Liver (tissue), 9 donors: ENCODE measurements around the gene MRPL58. TPM values are rescaled to one million over a fixed set of nuclear protein-coding genes. Genes with fewer than 3 reads are reported as not detected.

Experiments
- DNase-seq: peaks from one replicate; pipeline ENCODE4 v3.0.0-alpha.2; 2017; ENCODE audit warnings: low spot score
- H3K27ac ChIP-seq, 2 donors: one replicate each; pipeline ENCODE4 v1.7.0; 2013; ENCODE audit warnings: inconsistent platforms in 2 of 2, low read length in 2 of 2, control low read depth in 1 of 2, low read depth in 1 of 2, mild to moderate bottlenecking in 1 of 2
- H3K27me3 ChIP-seq, 4 donors: one replicate each; pipeline versions ENCODE4 v1.6.1 to v1.7.0; 2013; ENCODE audit warnings: low read length in 3 of 4, inconsistent platforms in 1 of 4, mild to moderate bottlenecking in 1 of 4, moderate library complexity in 1 of 4; ENCODE audit not compliant: control insufficient read depth in 4 of 4, insufficient read depth in 4 of 4
- H3K36me3 ChIP-seq, 4 donors: one replicate each; pipeline versions ENCODE4 v1.6.1 to v1.7.0; 2013; ENCODE audit warnings: low read length in 3 of 4, mild to moderate bottlenecking in 3 of 4, low read depth in 1 of 4, moderate library complexity in 1 of 4; ENCODE audit not compliant: control insufficient read depth in 4 of 4, insufficient read depth in 3 of 4
- H3K4me1 ChIP-seq, 4 donors: one replicate each; pipeline versions ENCODE4 v1.6.1 to v1.7.0; 2013; ENCODE audit warnings: low read length in 3 of 4, mild to moderate bottlenecking in 3 of 4, moderate library complexity in 1 of 4; ENCODE audit not compliant: control insufficient read depth in 4 of 4, insufficient read depth in 4 of 4
- H3K4me3 ChIP-seq, 3 donors: one replicate each; pipeline versions ENCODE4 v1.6.1 to v1.7.0; 2013; ENCODE audit warnings: low read length in 3 of 3, control low read depth in 1 of 3, low read depth in 1 of 3, mild to moderate bottlenecking in 1 of 3
- H3K9ac ChIP-seq, 2 donors: one replicate each; pipeline ENCODE4 v1.7.0; 2013; ENCODE audit warnings: low read length in 2 of 2, mild to moderate bottlenecking in 2 of 2, moderate library complexity in 2 of 2, control low read depth in 1 of 2, low read depth in 1 of 2
- H3K9me3 ChIP-seq, 4 donors: one replicate each; pipeline versions ENCODE4 v1.6.1 to v1.7.0; 2013; ENCODE audit warnings: low read length in 3 of 4; ENCODE audit not compliant: control insufficient read depth in 4 of 4
- CTCF ChIP-seq: fragments of 150-350 bp; IDR thresholded peaks from 2 replicates; pipeline ENCODE4 v1.5.1; 2017; ENCODE audit warnings: improper control_type of control experiment, low read depth, low read length; ENCODE audit not compliant: missing input control
- EGR1 ChIP-seq, 2 donors: IDR thresholded peaks; 2 replicates each; pipeline ENCODE4 v1.6.1; 2016 to 2018; ENCODE audit warnings: antibody characterized with exemption in 2 of 2, low read depth in 2 of 2
- FOXA1 ChIP-seq: IDR thresholded peaks from 2 replicates; pipeline ENCODE4 v1.6.1; 2016; ENCODE audit warnings: antibody characterized with exemption
- FOXA2 ChIP-seq: IDR thresholded peaks from 2 replicates; pipeline ENCODE4 v1.6.1; 2016; ENCODE audit warnings: antibody characterized with exemption
- GABPA ChIP-seq, 2 donors: IDR thresholded peaks in 1 of 2; conservative IDR thresholded peaks in 1 of 2; 2 replicates each; pipeline ENCODE4 v1.6.1; 2016; ENCODE audit warnings: antibody characterized with exemption in 2 of 2, mild to moderate bottlenecking in 1 of 2, moderate library complexity in 1 of 2
- HNF4A ChIP-seq, 2 donors: conservative IDR thresholded peaks; 2 replicates each; pipeline ENCODE4 v1.6.1; 2016; ENCODE audit warnings: antibody characterized with exemption in 2 of 2, mild to moderate bottlenecking in 2 of 2
- HNF4G ChIP-seq: IDR thresholded peaks from 2 replicates; pipeline ENCODE4 v1.6.1; 2016; ENCODE audit warnings: antibody characterized with exemption
- JUND ChIP-seq, 2 donors: IDR thresholded peaks; 2 replicates each; pipeline ENCODE4 v1.6.1; 2016; ENCODE audit warnings: antibody characterized with exemption in 2 of 2
- MAX ChIP-seq: IDR thresholded peaks from 2 replicates; pipeline ENCODE4 v1.6.1; 2016; ENCODE audit warnings: antibody characterized with exemption
- NR2F2 ChIP-seq: IDR thresholded peaks from 2 replicates; pipeline ENCODE4 v1.6.1; 2016; ENCODE audit warnings: antibody characterized with exemption
- RAD21 ChIP-seq, 2 donors: IDR thresholded peaks; 2 replicates each; pipeline ENCODE4 v1.6.1; 2016; ENCODE audit warnings: antibody characterized with exemption in 2 of 2, mild to moderate bottlenecking in 2 of 2
- REST ChIP-seq: IDR thresholded peaks from 2 replicates; pipeline ENCODE4 v1.6.1; 2016; ENCODE audit warnings: antibody characterized with exemption, mild to moderate bottlenecking
- RXRA ChIP-seq, 2 donors: IDR thresholded peaks; 2 replicates each; pipeline ENCODE4 v1.6.1; 2017 to 2018; ENCODE audit warnings: antibody characterized with exemption in 2 of 2, mild to moderate bottlenecking in 1 of 2
- SP1 ChIP-seq: IDR thresholded peaks from 2 replicates; pipeline ENCODE4 v1.6.1; 2018; ENCODE audit warnings: antibody characterized with exemption, mild to moderate bottlenecking
- YY1 ChIP-seq: IDR thresholded peaks from 2 replicates; pipeline ENCODE4 v1.6.1; 2016; ENCODE audit warnings: antibody characterized with exemption, mild to moderate bottlenecking
- WGBS: extraction: QIAGEN DNeasy Blood & Tissue Kit; methylation state at CpG from one replicate; pipeline ENCODE4 v1.1.7; 2013; 5-methylcytosine and 5-hydroxymethylcytosine counted together
- polyA plus RNA-seq, 2 donors: library from polyadenylated mRNA; stranded (reverse) in 1 of 2; unstranded in 1 of 2; fragments of 200-250 nt in 1 of 2; fragments of >200 nt in 1 of 2; fragmentation: Nextera tagmentation in 1 of 2; extraction: Ambion mirVana in 1 of 2; gene quantifications; one replicate each; pipeline versions ENCODE4 v1.2.1 to v1.2.3, GENCODE V29; 2013 to 2015
- total RNA-seq, 2 donors: library from RNA; depleted of rRNA; stranded (reverse); fragments of >200 nt; gene quantifications; one replicate each; pipeline ENCODE4 v1.2.3, GENCODE V29; 2014
- donor health status: healthy.
- donor health status: healthy.
- donor health status: healthy.
- donor health status: healthy.
- donor health status: healthy.

MRPL58 gene
- total and polyA plus RNA-seq, 4 donors = 20.5 to 47.0 (median 33.4) TPM

DNA sequence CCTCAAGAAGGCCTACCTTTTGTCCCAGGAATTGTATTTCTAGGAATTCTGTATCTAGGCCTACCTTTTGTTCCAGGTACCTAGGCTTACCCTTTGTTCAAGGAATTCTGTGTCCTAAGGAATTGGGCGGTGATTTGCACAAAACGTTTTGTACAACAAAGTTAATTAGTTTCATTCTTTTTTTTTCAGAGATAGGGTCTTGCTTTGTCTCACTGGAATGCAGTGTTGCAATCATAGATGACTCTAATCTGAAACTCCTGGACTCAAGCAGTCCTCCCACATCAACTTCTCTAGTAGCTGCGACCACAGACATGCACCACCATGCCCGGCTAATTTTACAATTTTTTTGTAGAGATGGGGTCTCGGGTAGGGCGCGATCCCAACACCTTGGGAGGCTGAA lies 18.0 kb upstream of the MRPL58 start:
- H3K36me3 ChIP-seq = no peaks in the 10 kb centered on the region
- H3K4me1 ChIP-seq = no peaks in the 10 kb centered on the region
- TF ChIP-seq CTCF (no peak), FOXA2 (no peak), YY1 (no peak), GABPA (IDR thresholded peaks at IDR 0.05 in 1 of 2, conservative IDR thresholded peaks at IDR 0.05 in 1 of 2) (no peak), RAD21 (IDR thresholded peaks at IDR 0.05) (no peak), EGR1 (IDR thresholded peaks at IDR 0.05; ENCODE audit: low read depth in 2 of 2) (no peak), REST (no peak), FOXA1 (no peak), HNF4A (conservative IDR thresholded peaks at IDR 0.05) (no peak), NR2F2 (no peak), HNF4G (no peak), JUND (IDR thresholded peaks at IDR 0.05) (no peak)
- no peak overlapping the region for H3K4me3 ChIP-seq
- H3K27me3 ChIP-seq = no peaks in the 10 kb centered on the region
- no peak overlapping the region for H3K27ac ChIP-seq
- DNase-seq = no peak
- 90% methylated on average over 7 of the region's 7 CpGs for WGBS
- no peak overlapping the region for H3K9ac ChIP-seq
- no peaks in the 10 kb centered on the region for H3K9me3 ChIP-seq

- TF ChIP-seq JUND (IDR thresholded peaks at IDR 0.05) (no peak), NR2F2 (no peak), MAX (no peak), RXRA (IDR thresholded peaks at IDR 0.05) (no peak), HNF4G (no peak), GABPA (IDR thresholded peaks at IDR 0.05 in 1 of 2, conservative IDR thresholded peaks at IDR 0.05 in 1 of 2) (no peak), SP1 (no peak), EGR1 (IDR thresholded peaks at IDR 0.05; ENCODE audit: low read depth in 2 of 2) (no peak), REST (no peak)
- DNase-seq = no peak
- no peaks in the 10 kb centered on the region for H3K9me3 ChIP-seq
- no peaks in the 10 kb centered on the region for H3K27me3 ChIP-seq
- no peak overlapping the region for H3K4me3 ChIP-seq
- no peaks in the 10 kb centered on the region for H3K36me3 ChIP-seq
- no peak overlapping the region for H3K27ac ChIP-seq
- no peaks in the 10 kb centered on the region for H3K4me1 ChIP-seq
- no peak overlapping the region for H3K9ac ChIP-seq
- 73% methylated on average over 5 of the region's 5 CpGs for WGBS
Measured at GRCh38 chr17:74995847-74996246, 16.6 kb upstream of the MRPL58 start.
